ELF-1 (cell line): ENCODE results near the gene CD8B.

Experiments used
- DNase-seq: peaks from one replicate; pipeline ENCODE4 v3.0.0-alpha.2; 2016; ENCODE audit warnings: low read depth, low spot score

The CD8B gene

GRCh38 chr2:86774862-86775261 lies 86.8 kb downstream of the CD8B start:
- no peak for DNase-seq

GRCh38 chr2:86772611-86773010 lies 89.1 kb downstream of the CD8B start:
- DNase-seq, result no peak

GRCh38 chr2:86770816-86771301 lies 90.8 kb downstream of the CD8B start:
- no peak for DNase-seq

GRCh38 chr2:86769838-86770237 lies 91.8 kb downstream of the CD8B start:
- DNase-seq, result no peak

GRCh38 chr2:86768189-86768949 lies 93.3 kb downstream of the CD8B start:
- no peak for DNase-seq
